ENCODE results near the gene KLHL40. TPM values are rescaled to one million over a fixed set of nuclear protein-coding genes. Genes with fewer than 3 reads are reported as not detected.

The KLHL40 gene
- total and polyA plus RNA-seq, 9 of the 15 experiments (the other 6 are each of a cell fraction or from before 2014, with no cell fraction given): not detected

DNA sequence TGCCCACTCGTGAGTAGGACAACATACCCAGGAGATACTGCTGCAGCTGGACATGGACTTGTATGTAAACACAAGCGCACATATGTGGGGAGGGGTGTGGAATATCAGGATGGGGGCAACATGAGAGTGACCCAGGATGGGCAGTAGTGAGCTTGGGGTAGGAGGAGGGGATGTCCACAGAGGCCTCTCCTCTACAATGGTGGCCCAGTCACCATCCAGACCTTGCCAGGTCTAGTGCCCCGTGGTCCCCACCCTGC lies 32.1 kb upstream of the KLHL40 start:
- Histone ChIP-seq H3K4me1 (replicated peaks in 1 of 2; ENCODE audit: control insufficient read depth in 2 of 2, insufficient read depth in 2 of 2, low read length in 2 of 2) (peaks cover 16 to 45% of the 10 kb centered on the region in 2 experiments), H3K27ac (ENCODE audit: extremely low read depth, low read depth, low read length) (peak overlapping the region; percentile 37; the same call in 2 of the 3 replicates), H3K27me3 (ENCODE audit: control insufficient read depth in 2 of 2, insufficient read depth in 2 of 2, low read length in 2 of 2) (no peaks in the 10 kb centered on the region), H3K9ac (ENCODE audit: insufficient read depth in 1 of 2, low read depth in 2 of 2, low read length in 2 of 2) (peak overlapping the region; percentile 65 to 94; a peak in 3 of 4 replicates), H3K9me3 (replicated peaks; ENCODE audit: control insufficient read depth, insufficient read depth, low read depth, low read length) (no peaks in the 10 kb centered on the region), H2AFZ (ENCODE audit: low read depth, low read length) (peak overlapping the region; percentile 85), H3K36me3 (ENCODE audit: control insufficient read depth, insufficient read depth, low read length) (peaks cover 10% of the 10 kb centered on the region), H3K4me2 (ENCODE audit: insufficient read depth, low read length) (peak overlapping the region; percentile 78), H3K79me2 (ENCODE audit: control insufficient read depth, insufficient read depth, low read length) (no peaks in the 10 kb centered on the region), H3K4me3 (peak overlapping the region; percentile 53; the same call in 1 of the 2 replicates), H4K20me1 (replicated peaks; ENCODE audit: control insufficient read depth, insufficient read depth, low read length) (no peaks in the 10 kb centered on the region), H3K9me1 (ENCODE audit: control insufficient read depth, insufficient read depth, low read length) (peaks cover 4% of the 10 kb centered on the region)
- 75% methylated on average over 3 of the region's 3 CpGs for WGBS (ENCODE audit: insufficient coverage, low coverage, missing lambda C conversion rate)
- no TSS peak for BruUV-seq (replicated peaks)
- no peak for FAIRE-seq
- ChIA-PET POLR2A (interaction anchor here (0.7 to 4.0 kb wide), 5 partner anchors 12 to 52 kb away, joined by 3 to 37 read pairs (median 3); no protein-coding TSS in a partner anchor), CTCF (ENCODE audit: low intra/inter-chr PET ratio) (no interaction called here)
- in situ Hi-C loops (cut with MboI) (loop anchor here (5.0 kb wide), 1 partner anchor 94 kb away; no protein-coding TSS in a partner anchor), intact Hi-C loops (cut with micrococcal nuclease) (loop anchor here (5.0 kb wide), 1 partner anchor 71 kb away; the partner anchor contains the start of gene SEC22C)
- TF ChIP-seq KDM2B (CRISPR knock-in tag; IDR thresholded peaks at IDR 0.05): no peak
- 0 out of 4 replicates have a peak, but pooled peaks of 1 of the 2 experiments have one; percentile 58 for TF ChIP-seq FOXA3 (CRISPR knock-in tag; conservative IDR thresholded peaks at IDR 0.05 in 1 of 2, IDR thresholded peaks at IDR 0.05 in 1 of 2)
- TF ChIP-seq RBFOX2 (IDR thresholded peaks at IDR 0.05; ENCODE audit: low read depth, low read length): peak; percentile 9; the same call in 1 of the 2 replicates
- no peak for TF ChIP-seq CREB1 (IDR thresholded peaks at IDR 0.05)
- TF ChIP-seq CREB1 (CRISPR knock-in tag; IDR thresholded peaks at IDR 0.05): peak; percentile 43; the same call in 1 of the 2 replicates
- peak; percentile 33 for TF ChIP-seq KDM5B (IDR thresholded peaks at IDR 0.05; ENCODE audit: insufficient replicate concordance, low read depth, low read length)
- TF ChIP-seq IRF9 (tag; IDR thresholded peaks at IDR 0.05): no peak
- TF ChIP-seq, protein P1, sequence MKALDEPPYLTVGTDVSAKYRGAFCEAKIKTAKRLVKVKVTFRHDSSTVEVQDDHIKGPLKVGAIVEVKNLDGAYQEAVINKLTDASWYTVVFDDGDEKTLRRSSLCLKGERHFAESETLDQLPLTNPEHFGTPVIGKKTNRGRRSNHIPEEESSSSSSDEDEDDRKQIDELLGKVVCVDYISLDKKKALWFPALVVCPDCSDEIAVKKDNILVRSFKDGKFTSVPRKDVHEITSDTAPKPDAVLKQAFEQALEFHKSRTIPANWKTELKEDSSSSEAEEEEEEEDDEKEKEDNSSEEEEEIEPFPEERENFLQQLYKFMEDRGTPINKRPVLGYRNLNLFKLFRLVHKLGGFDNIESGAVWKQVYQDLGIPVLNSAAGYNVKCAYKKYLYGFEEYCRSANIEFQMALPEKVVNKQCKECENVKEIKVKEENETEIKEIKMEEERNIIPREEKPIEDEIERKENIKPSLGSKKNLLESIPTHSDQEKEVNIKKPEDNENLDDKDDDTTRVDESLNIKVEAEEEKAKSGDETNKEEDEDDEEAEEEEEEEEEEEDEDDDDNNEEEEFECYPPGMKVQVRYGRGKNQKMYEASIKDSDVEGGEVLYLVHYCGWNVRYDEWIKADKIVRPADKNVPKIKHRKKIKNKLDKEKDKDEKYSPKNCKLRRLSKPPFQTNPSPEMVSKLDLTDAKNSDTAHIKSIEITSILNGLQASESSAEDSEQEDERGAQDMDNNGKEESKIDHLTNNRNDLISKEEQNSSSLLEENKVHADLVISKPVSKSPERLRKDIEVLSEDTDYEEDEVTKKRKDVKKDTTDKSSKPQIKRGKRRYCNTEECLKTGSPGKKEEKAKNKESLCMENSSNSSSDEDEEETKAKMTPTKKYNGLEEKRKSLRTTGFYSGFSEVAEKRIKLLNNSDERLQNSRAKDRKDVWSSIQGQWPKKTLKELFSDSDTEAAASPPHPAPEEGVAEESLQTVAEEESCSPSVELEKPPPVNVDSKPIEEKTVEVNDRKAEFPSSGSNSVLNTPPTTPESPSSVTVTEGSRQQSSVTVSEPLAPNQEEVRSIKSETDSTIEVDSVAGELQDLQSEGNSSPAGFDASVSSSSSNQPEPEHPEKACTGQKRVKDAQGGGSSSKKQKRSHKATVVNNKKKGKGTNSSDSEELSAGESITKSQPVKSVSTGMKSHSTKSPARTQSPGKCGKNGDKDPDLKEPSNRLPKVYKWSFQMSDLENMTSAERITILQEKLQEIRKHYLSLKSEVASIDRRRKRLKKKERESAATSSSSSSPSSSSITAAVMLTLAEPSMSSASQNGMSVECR (CRISPR knock-in tag; IDR thresholded peaks at IDR 0.05): peak; percentile 29; the same call in 1 of the 2 replicates
- no peak for TF ChIP-seq XRCC5 (IDR thresholded peaks at IDR 0.05; ENCODE audit: low read depth, low read length)
- no peak for TF ChIP-seq SMARCB1 (IDR thresholded peaks at IDR 0.05; ENCODE audit: insufficient read length, low read depth)
- no peak for TF ChIP-seq GATAD2B (IDR thresholded peaks at IDR 0.05; ENCODE audit: borderline replicate concordance)
- TF ChIP-seq CHD1 (IDR thresholded peaks at IDR 0.05; ENCODE audit: low read length): no peak
- 0 out of 2 replicates have a peak, but pooled peaks have one; percentile 16 for TF ChIP-seq USF1 (CRISPR knock-in tag; IDR thresholded peaks at IDR 0.05)
- TF ChIP-seq HBP1 (CRISPR knock-in tag; IDR thresholded peaks at IDR 0.05): no peak
- no peak for DNase-seq (ENCODE audit: extremely low read depth in 1 of 4, low spot score in 3 of 4)
- ATAC-seq: no peak
